Retinal pigment epithelial cell (primary cell): ENCODE measurements around the gene SMARCA2.

Source experiments
- DNase-seq: peaks from one replicate; pipeline ENCODE4 v3.0.0-alpha.2; 2010; ENCODE audit warnings: low read depth
- H3K4me3 ChIP-seq: 2 replicates; pipeline ENCODE4 v1.5.1; 2011; ENCODE audit warnings: mild to moderate bottlenecking, low read length, control low read depth, moderate library complexity
- CTCF ChIP-seq: conservative IDR thresholded peaks from 2 replicates; pipeline ENCODE4 v1.5.1; 2011; ENCODE audit warnings: low read depth, low read length, control low read depth, inconsistent platforms

Gene SMARCA2

GRCh38 chr9:2236850-2237249 is 221.7 kb downstream of the SMARCA2 start:
- no peak for DNase-seq
- H3K4me3 ChIP-seq, result no peak overlapping the region
- TF ChIP-seq CTCF, result no peak

- peak overlapping the region; percentile 55 for H3K4me3 ChIP-seq
- TF ChIP-seq CTCF, result peak; percentile 60
- peak; percentile 93 for DNase-seq
Observed at GRCh38 chr9:2241461-2241835, 226.3 kb downstream of the SMARCA2 start.

- H3K4me3 ChIP-seq, result peak overlapping the region; percentile 55
- TF ChIP-seq CTCF, result no peak
- DNase-seq, result peak; percentile 75
Observed at GRCh38 chr9:2241836-2242741, 226.9 kb downstream of the SMARCA2 start.

- no peak for TF ChIP-seq CTCF
- DNase-seq, result no peak
- peak overlapping the region; percentile 55 for H3K4me3 ChIP-seq
Observed at GRCh38 chr9:2242831-2243330, 227.7 kb downstream of the SMARCA2 start.
